HUES64 (cell line): ENCODE data around the gene ZSCAN5B.
"Not testable (repeated sequence)": the region's sequence is repeated elsewhere in the genome, so short reads cannot be mapped to it uniquely, and the experiment has no call there.

ENCODE experiments used
- H3K27ac ChIP-seq: 2 replicates; pipeline ENCODE4 v1.7.0; 2013; ENCODE audit warnings: low read depth, low read length, inconsistent platforms
- H3K27me3 ChIP-seq: 2 replicates; pipeline ENCODE4 v1.6.1; 2013; ENCODE audit warnings: mild to moderate bottlenecking, low read length; ENCODE audit not compliant: insufficient read depth
- H3K36me3 ChIP-seq: 2 replicates; pipeline ENCODE4 v1.6.1; 2013; ENCODE audit warnings: mild to moderate bottlenecking, low read length; ENCODE audit not compliant: insufficient read depth
- H3K4me1 ChIP-seq: 2 replicates; pipeline ENCODE4 v1.6.1; 2013; ENCODE audit warnings: mild to moderate bottlenecking, low read length, moderate library complexity; ENCODE audit not compliant: insufficient read depth
- H3K4me3 ChIP-seq: 2 replicates; pipeline ENCODE4 v1.5.1; 2013; ENCODE audit warnings: mild to moderate bottlenecking, low read length, moderate library complexity
- H3K9ac ChIP-seq: 2 replicates; pipeline ENCODE4 v1.6.1; 2013; ENCODE audit warnings: mild to moderate bottlenecking, low read depth, low read length
- H3K9me3 ChIP-seq: 2 replicates; pipeline ENCODE4 v1.6.1; 2013; ENCODE audit warnings: low read depth, low read length; ENCODE audit not compliant: insufficient read depth
- WGBS: fragments of 150-250, 120-280 bp; methylation state at CpG from one replicate; pipeline ENCODE4 v1.1.7; 2013; ENCODE audit warnings: missing lambda C conversion rate; 5-methylcytosine and 5-hydroxymethylcytosine counted together

Gene ZSCAN5B

GRCh38 chr19:56209091-56209490, 11.5 kb upstream of the ZSCAN5B start:
- Histone ChIP-seq H3K9me3 (no peaks in the 10 kb centered on the region), H3K27ac (no peak overlapping the region), H3K4me3 (no peak overlapping the region), H3K27me3 (no peaks in the 10 kb centered on the region), H3K9ac (no peak overlapping the region), H3K4me1 (no peaks in the 10 kb centered on the region), H3K36me3 (no peaks in the 10 kb centered on the region)
- 90% methylated on average over 12 of the region's 12 CpGs for WGBS

- not testable (repeated sequence) for H3K4me3 ChIP-seq, H3K27me3 ChIP-seq, H3K9ac ChIP-seq, H3K27ac ChIP-seq, H3K9me3 ChIP-seq, H3K4me1 ChIP-seq, H3K36me3 ChIP-seq
- WGBS = 92% methylated on average over 3 of the region's 5 CpGs
Measured at GRCh38 chr19:56207581-56207980, 10.0 kb upstream of the ZSCAN5B start.

GRCh38 chr19:56201973-56202372, 4.4 kb upstream of the ZSCAN5B start, which contains the start of gene ZSCAN5C:
Gene ZSCAN5C (plus strand): TSS chr19:56202273. CDS start chr19:56205914, 3,641 bp downstream.
- H3K4me1 ChIP-seq = no peaks in the 10 kb centered on the region
- no peak within 1 kb of the TSS for H3K9ac ChIP-seq
- WGBS = 79% methylated on average over 2 of the region's 3 CpGs
- H3K27ac ChIP-seq = no peak within 1 kb of the TSS
- H3K4me3 ChIP-seq = no peak within 1 kb of the TSS
- no peaks in the 10 kb centered on the region for H3K9me3 ChIP-seq
- H3K36me3 ChIP-seq = no peaks in the 10 kb centered on the region
- no peaks in the 10 kb centered on the region for H3K27me3 ChIP-seq

GRCh38 chr19:56199687-56200086, 2.1 kb upstream of the ZSCAN5B start:
- no peak overlapping the region for H3K27ac ChIP-seq
- H3K27me3 ChIP-seq = no peaks in the 10 kb centered on the region
- 84% methylated on average over 6 of the region's 7 CpGs for WGBS
- H3K9ac ChIP-seq = no peak overlapping the region
- no peaks in the 10 kb centered on the region for H3K4me1 ChIP-seq
- no peak overlapping the region for H3K4me3 ChIP-seq
- H3K9me3 ChIP-seq = no peaks in the 10 kb centered on the region
- no peaks in the 10 kb centered on the region for H3K36me3 ChIP-seq

GRCh38 chr19:56193981-56194640, 3.5 kb downstream of the ZSCAN5B start:
- H3K27me3 ChIP-seq = no peaks in the 10 kb centered on the region
- H3K27ac ChIP-seq = no peak overlapping the region

GRCh38 chr19:56191711-56192110, 5.9 kb downstream of the ZSCAN5B start:
- no peaks in the 10 kb centered on the region for H3K27me3 ChIP-seq
- no peaks in the 10 kb centered on the region for H3K9me3 ChIP-seq
- no peak overlapping the region for H3K4me3 ChIP-seq
- H3K9ac ChIP-seq = no peak overlapping the region
- WGBS = 92% methylated on average over 10 of the region's 10 CpGs
- H3K4me1 ChIP-seq = no peaks in the 10 kb centered on the region
- no peaks in the 10 kb centered on the region for H3K36me3 ChIP-seq
- no peak overlapping the region for H3K27ac ChIP-seq

More at GRCh38 chr19:56193981-56194640, 3.5 kb downstream of the ZSCAN5B start:
- no peak overlapping the region for H3K9ac ChIP-seq
- no peaks in the 10 kb centered on the region for H3K4me1 ChIP-seq
- no peaks in the 10 kb centered on the region for H3K9me3 ChIP-seq
- 84% methylated on average over 12 of the region's 12 CpGs for WGBS
- no peaks in the 10 kb centered on the region for H3K36me3 ChIP-seq
- H3K4me3 ChIP-seq = no peak overlapping the region

- 82% methylated on average over 7 of the region's 7 CpGs for WGBS
- Histone ChIP-seq H3K27me3 (no peaks in the 10 kb centered on the region), H3K4me1 (no peaks in the 10 kb centered on the region)
Measured at GRCh38 chr19:56191115-56191514, 6.5 kb downstream of the ZSCAN5B start.

GRCh38 chr19:56189785-56190184, 7.8 kb downstream of the ZSCAN5B start:
- Histone ChIP-seq H3K9me3 (no peaks in the 10 kb centered on the region), H3K9ac (no peak overlapping the region), H3K27me3 (no peaks in the 10 kb centered on the region), H3K4me3 (no peak overlapping the region), H3K36me3 (no peaks in the 10 kb centered on the region), H3K27ac (no peak overlapping the region), H3K4me1 (no peaks in the 10 kb centered on the region)
- 81% methylated on average over 17 of the region's 17 CpGs for WGBS

More at GRCh38 chr19:56191115-56191514, 6.5 kb downstream of the ZSCAN5B start:
- no peaks in the 10 kb centered on the region for H3K9me3 ChIP-seq
- H3K27ac ChIP-seq = no peak overlapping the region
- H3K9ac ChIP-seq = no peak overlapping the region
- H3K36me3 ChIP-seq = no peaks in the 10 kb centered on the region
- H3K4me3 ChIP-seq = no peak overlapping the region

GRCh38 chr19:56177564-56178243, 19.9 kb downstream of the ZSCAN5B start:
- H3K9me3 ChIP-seq = no peaks in the 10 kb centered on the region

GRCh38 chr19:56176881-56177280, 20.7 kb downstream of the ZSCAN5B start:
- Histone ChIP-seq H3K4me3 (no peak overlapping the region), H3K4me1 (peaks cover 5% of the 10 kb centered on the region; the same call in 1 of the 2 replicates), H3K27ac (no peak overlapping the region), H3K27me3 (peaks cover 3% of the 10 kb centered on the region; the same call in 1 of the 2 replicates), H3K36me3 (no peaks in the 10 kb centered on the region), H3K9me3 (no peaks in the 10 kb centered on the region), H3K9ac (no peak overlapping the region)
- WGBS = 84% methylated on average over 18 of the region's 18 CpGs

More at GRCh38 chr19:56177564-56178243, 19.9 kb downstream of the ZSCAN5B start:
- no peak overlapping the region for H3K9ac ChIP-seq
- 67% methylated on average over 10 of the region's 11 CpGs for WGBS
- H3K36me3 ChIP-seq = no peaks in the 10 kb centered on the region
- no peak overlapping the region for H3K4me3 ChIP-seq
- no peak overlapping the region for H3K27ac ChIP-seq
- peaks cover 5% of the 10 kb centered on the region; the same call in 1 of the 2 replicates for H3K4me1 ChIP-seq
- H3K27me3 ChIP-seq = peaks cover 3% of the 10 kb centered on the region; the same call in 1 of the 2 replicates

- WGBS = 85% methylated on average over 10 of the region's 11 CpGs
- not testable (repeated sequence) for H3K4me3 ChIP-seq, H3K27me3 ChIP-seq, H3K9me3 ChIP-seq, H3K9ac ChIP-seq, H3K4me1 ChIP-seq, H3K36me3 ChIP-seq, H3K27ac ChIP-seq
Measured at GRCh38 chr19:56176310-56176709, 21.3 kb downstream of the ZSCAN5B start.
